GM12878 (cell line): ENCODE results near the gene GLTP.
"Not testable (repeated sequence)": the region's sequence is repeated elsewhere in the genome, so short reads cannot be mapped to it uniquely, and the experiment has no call there.

Experiments
- BACH1 ChIP-seq: fragments of 450-650 bp; IDR thresholded peaks from 2 replicates; pipeline ENCODE4 v1.6.1; 2017; ENCODE audit warnings: mild to moderate bottlenecking, borderline replicate concordance
- CBX3 ChIP-seq: fragments of 200-600 bp; sonication (generic); IDR thresholded peaks from 2 replicates; pipeline ENCODE4 v1.6.1; 2016; ENCODE audit warnings: low read depth, borderline replicate concordance
- CHD2 ChIP-seq: IDR thresholded peaks from 2 replicates; pipeline ENCODE4 v1.6.1; 2011; ENCODE audit warnings: low read depth, low read length, improper control_type of control experiment, borderline replicate concordance
- ETV6 ChIP-seq, 2 experiments: fragments of 450-650 bp in 1 of 2; IDR thresholded peaks in 1 of 2; conservative IDR thresholded peaks in 1 of 2; 2 replicates each; pipeline ENCODE4 v1.6.1; 2014; ENCODE audit warnings: antibody characterized with exemption in 1 of 2, borderline replicate concordance in 1 of 2, low read depth in 1 of 2, mild to moderate bottlenecking in 1 of 2, moderate library complexity in 1 of 2
- POLR2A ChIP-seq: IDR thresholded peaks from 2 replicates; pipeline ENCODE4 v1.6.1; 2011; ENCODE audit warnings: low read depth, mild to moderate bottlenecking, low read length
- YY1 ChIP-seq: IDR thresholded peaks from 2 replicates; pipeline ENCODE4 v1.6.1; 2011; ENCODE audit warnings: low read depth, mild to moderate bottlenecking, low read length
- TF ChIP-seq, protein P1 (sequence below): IDR thresholded peaks from 2 replicates; pipeline ENCODE4 v1.6.1; 2012; ENCODE audit warnings: mild to moderate bottlenecking, low read depth, low read length
- TF ChIP-seq, protein P2 (sequence below): fragments of 450-650 bp; IDR thresholded peaks from 2 replicates; pipeline ENCODE4 v1.6.1; 2017; ENCODE audit warnings: mild to moderate bottlenecking, low read depth, inconsistent platforms; ENCODE audit not compliant: poor library complexity, severe bottlenecking
- TF ChIP-seq, protein P3 (sequence below): IDR thresholded peaks from 2 replicates; pipeline ENCODE4 v1.6.1; 2011; ENCODE audit warnings: borderline replicate concordance, low read depth, mild to moderate bottlenecking, moderate library complexity, mixed read lengths, low read length; ENCODE audit not compliant: insufficient read depth; ENCODE audit errors: extremely low read length
- TF ChIP-seq, protein P4 (sequence below), 3 experiments: IDR thresholded peaks in 2 of 3; conservative IDR thresholded peaks in 1 of 3; 2 replicates each; pipeline ENCODE4 v1.5.1; 2011; ENCODE audit warnings: low read depth in 3 of 3, low read length in 3 of 3, mild to moderate bottlenecking in 3 of 3, control low read depth in 2 of 3, moderate library complexity in 2 of 3, inconsistent platforms in 1 of 3, mixed read lengths in 1 of 3; ENCODE audit not compliant: control insufficient read depth in 2 of 3, insufficient read depth in 1 of 3; ENCODE audit errors: extremely low read depth in 1 of 3
- TF ChIP-seq, protein P5 (sequence below): fragments of 450-650 bp; IDR thresholded peaks from 2 replicates; pipeline ENCODE4 v1.6.1; 2016; ENCODE audit warnings: mild to moderate bottlenecking
- TF ChIP-seq, protein P6 (sequence below): IDR thresholded peaks from 2 replicates; pipeline ENCODE4 v1.6.1; 2012; ENCODE audit warnings: low read length, inconsistent platforms

DNA sequence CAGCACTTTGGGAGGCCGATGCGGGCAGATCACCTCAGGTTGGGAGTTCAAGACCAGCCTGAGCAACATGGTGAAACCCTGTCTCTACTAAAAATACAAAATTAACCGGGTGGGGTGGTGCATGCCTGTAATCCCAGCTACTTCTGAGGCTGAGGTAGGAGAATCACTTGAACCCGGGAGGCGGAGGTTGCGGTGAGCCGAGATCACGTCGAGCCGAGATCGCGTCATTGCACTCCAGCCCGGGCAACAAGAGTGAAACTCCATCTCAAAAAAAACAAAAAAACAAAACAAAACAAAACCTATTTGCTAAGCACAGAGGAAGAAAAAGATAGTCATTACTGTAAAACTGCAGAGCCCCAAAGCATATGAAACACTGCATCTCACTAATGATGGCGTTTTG is 49.0 kb upstream of the GLTP start:
- not testable (repeated sequence) for TF ChIP-seq BACH1; CHD2; CBX3; YY1; ETV6 (conservative IDR thresholded peaks at IDR 0.05 in 1 of 2, IDR thresholded peaks at IDR 0.05 in 1 of 2; ENCODE audit: borderline replicate concordance in 1 of 2, low read depth in 1 of 2); POLR2A
- TF ChIP-seq, protein P1, sequence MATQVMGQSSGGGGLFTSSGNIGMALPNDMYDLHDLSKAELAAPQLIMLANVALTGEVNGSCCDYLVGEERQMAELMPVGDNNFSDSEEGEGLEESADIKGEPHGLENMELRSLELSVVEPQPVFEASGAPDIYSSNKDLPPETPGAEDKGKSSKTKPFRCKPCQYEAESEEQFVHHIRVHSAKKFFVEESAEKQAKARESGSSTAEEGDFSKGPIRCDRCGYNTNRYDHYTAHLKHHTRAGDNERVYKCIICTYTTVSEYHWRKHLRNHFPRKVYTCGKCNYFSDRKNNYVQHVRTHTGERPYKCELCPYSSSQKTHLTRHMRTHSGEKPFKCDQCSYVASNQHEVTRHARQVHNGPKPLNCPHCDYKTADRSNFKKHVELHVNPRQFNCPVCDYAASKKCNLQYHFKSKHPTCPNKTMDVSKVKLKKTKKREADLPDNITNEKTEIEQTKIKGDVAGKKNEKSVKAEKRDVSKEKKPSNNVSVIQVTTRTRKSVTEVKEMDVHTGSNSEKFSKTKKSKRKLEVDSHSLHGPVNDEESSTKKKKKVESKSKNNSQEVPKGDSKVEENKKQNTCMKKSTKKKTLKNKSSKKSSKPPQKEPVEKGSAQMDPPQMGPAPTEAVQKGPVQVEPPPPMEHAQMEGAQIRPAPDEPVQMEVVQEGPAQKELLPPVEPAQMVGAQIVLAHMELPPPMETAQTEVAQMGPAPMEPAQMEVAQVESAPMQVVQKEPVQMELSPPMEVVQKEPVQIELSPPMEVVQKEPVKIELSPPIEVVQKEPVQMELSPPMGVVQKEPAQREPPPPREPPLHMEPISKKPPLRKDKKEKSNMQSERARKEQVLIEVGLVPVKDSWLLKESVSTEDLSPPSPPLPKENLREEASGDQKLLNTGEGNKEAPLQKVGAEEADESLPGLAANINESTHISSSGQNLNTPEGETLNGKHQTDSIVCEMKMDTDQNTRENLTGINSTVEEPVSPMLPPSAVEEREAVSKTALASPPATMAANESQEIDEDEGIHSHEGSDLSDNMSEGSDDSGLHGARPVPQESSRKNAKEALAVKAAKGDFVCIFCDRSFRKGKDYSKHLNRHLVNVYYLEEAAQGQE: not testable (repeated sequence)
- TF ChIP-seq, protein P2, sequence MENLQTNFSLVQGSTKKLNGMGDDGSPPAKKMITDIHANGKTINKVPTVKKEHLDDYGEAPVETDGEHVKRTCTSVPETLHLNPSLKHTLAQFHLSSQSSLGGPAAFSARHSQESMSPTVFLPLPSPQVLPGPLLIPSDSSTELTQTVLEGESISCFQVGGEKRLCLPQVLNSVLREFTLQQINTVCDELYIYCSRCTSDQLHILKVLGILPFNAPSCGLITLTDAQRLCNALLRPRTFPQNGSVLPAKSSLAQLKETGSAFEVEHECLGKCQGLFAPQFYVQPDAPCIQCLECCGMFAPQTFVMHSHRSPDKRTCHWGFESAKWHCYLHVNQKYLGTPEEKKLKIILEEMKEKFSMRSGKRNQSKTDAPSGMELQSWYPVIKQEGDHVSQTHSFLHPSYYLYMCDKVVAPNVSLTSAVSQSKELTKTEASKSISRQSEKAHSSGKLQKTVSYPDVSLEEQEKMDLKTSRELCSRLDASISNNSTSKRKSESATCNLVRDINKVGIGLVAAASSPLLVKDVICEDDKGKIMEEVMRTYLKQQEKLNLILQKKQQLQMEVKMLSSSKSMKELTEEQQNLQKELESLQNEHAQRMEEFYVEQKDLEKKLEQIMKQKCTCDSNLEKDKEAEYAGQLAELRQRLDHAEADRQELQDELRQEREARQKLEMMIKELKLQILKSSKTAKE: not testable (repeated sequence)
- TF ChIP-seq, protein P3, sequence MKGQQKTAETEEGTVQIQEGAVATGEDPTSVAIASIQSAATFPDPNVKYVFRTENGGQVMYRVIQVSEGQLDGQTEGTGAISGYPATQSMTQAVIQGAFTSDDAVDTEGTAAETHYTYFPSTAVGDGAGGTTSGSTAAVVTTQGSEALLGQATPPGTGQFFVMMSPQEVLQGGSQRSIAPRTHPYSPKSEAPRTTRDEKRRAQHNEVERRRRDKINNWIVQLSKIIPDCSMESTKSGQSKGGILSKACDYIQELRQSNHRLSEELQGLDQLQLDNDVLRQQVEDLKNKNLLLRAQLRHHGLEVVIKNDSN: not testable (repeated sequence)
- TF ChIP-seq, protein P4, sequence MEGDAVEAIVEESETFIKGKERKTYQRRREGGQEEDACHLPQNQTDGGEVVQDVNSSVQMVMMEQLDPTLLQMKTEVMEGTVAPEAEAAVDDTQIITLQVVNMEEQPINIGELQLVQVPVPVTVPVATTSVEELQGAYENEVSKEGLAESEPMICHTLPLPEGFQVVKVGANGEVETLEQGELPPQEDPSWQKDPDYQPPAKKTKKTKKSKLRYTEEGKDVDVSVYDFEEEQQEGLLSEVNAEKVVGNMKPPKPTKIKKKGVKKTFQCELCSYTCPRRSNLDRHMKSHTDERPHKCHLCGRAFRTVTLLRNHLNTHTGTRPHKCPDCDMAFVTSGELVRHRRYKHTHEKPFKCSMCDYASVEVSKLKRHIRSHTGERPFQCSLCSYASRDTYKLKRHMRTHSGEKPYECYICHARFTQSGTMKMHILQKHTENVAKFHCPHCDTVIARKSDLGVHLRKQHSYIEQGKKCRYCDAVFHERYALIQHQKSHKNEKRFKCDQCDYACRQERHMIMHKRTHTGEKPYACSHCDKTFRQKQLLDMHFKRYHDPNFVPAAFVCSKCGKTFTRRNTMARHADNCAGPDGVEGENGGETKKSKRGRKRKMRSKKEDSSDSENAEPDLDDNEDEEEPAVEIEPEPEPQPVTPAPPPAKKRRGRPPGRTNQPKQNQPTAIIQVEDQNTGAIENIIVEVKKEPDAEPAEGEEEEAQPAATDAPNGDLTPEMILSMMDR (IDR thresholded peaks at IDR 0.05 in 2 of 3, conservative IDR thresholded peaks at IDR 0.05 in 1 of 3; ENCODE audit: control insufficient read depth in 2 of 3, extremely low read depth in 1 of 3, insufficient read depth in 1 of 3, low read depth in 3 of 3, low read length in 3 of 3): not testable (repeated sequence)
- TF ChIP-seq, protein P5, sequence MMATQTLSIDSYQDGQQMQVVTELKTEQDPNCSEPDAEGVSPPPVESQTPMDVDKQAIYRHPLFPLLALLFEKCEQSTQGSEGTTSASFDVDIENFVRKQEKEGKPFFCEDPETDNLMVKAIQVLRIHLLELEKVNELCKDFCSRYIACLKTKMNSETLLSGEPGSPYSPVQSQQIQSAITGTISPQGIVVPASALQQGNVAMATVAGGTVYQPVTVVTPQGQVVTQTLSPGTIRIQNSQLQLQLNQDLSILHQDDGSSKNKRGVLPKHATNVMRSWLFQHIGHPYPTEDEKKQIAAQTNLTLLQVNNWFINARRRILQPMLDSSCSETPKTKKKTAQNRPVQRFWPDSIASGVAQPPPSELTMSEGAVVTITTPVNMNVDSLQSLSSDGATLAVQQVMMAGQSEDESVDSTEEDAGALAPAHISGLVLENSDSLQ: not testable (repeated sequence)
- TF ChIP-seq, protein P6, sequence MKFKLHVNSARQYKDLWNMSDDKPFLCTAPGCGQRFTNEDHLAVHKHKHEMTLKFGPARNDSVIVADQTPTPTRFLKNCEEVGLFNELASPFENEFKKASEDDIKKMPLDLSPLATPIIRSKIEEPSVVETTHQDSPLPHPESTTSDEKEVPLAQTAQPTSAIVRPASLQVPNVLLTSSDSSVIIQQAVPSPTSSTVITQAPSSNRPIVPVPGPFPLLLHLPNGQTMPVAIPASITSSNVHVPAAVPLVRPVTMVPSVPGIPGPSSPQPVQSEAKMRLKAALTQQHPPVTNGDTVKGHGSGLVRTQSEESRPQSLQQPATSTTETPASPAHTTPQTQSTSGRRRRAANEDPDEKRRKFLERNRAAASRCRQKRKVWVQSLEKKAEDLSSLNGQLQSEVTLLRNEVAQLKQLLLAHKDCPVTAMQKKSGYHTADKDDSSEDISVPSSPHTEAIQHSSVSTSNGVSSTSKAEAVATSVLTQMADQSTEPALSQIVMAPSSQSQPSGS: not testable (repeated sequence)
